SK-N-SH (cell line): ENCODE results near the gene CCDC18.

Experiments
- CHD2 ChIP-seq: fragments of 150-350 bp; IDR thresholded peaks from 2 replicates; pipeline ENCODE4 v1.6.1; 2018; ENCODE audit warnings: low read length; ENCODE audit not compliant: partially characterized antibody
- MAX ChIP-seq: IDR thresholded peaks from 2 replicates; pipeline ENCODE4 v1.4.0; 2012; ENCODE audit warnings: low read depth
- NRF1 ChIP-seq: IDR thresholded peaks from 2 replicates; pipeline ENCODE4 v1.6.1; 2012; ENCODE audit warnings: low read depth, mild to moderate bottlenecking, low read length
- POLR2AphosphoS5 ChIP-seq: IDR thresholded peaks from 2 replicates; pipeline ENCODE4 v1.6.1; 2012; ENCODE audit warnings: low read depth, low read length
- RFX5 ChIP-seq: IDR thresholded peaks from 2 replicates; pipeline ENCODE4 v1.6.1; 2012; ENCODE audit warnings: mild to moderate bottlenecking, improper control_type of control experiment, low read length
- TCF12 ChIP-seq: IDR thresholded peaks from 2 replicates; pipeline ENCODE4 v1.4.0; 2012
- YY1 ChIP-seq: IDR thresholded peaks from 2 replicates; pipeline ENCODE4 v1.4.0; 2012; ENCODE audit warnings: low read depth, mild to moderate bottlenecking
- TF ChIP-seq, protein P1 (sequence below): fragments of 200-600 bp; sonication (generic); IDR thresholded peaks from 2 replicates; pipeline ENCODE4 v1.6.1; 2017; ENCODE audit warnings: antibody characterized with exemption, mild to moderate bottlenecking, moderate library complexity

DNA sequence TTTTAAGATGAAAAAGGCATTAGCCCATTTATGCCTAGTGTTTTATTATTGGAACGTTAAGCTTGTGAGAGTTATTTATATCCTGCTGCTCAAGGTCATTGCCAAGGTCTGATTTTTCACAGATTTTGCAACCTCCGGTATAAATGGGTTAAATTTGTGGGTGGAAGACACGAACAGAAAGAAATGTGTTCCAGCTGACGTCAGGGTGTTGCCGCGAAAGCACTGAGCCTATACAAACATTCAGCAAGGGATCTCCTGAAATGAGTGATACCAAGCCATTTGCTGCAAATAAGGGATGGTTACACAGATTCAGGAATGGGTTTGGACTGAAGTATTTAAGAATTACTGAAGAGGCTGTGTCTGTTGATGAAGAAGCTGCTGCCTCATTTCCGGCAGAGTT, 32.5 kb upstream of the CCDC18 start:
- TF ChIP-seq MAX (no peak), RFX5 (no peak), TCF12 (no peak), CHD2 (no peak), NRF1 (no peak), POLR2AphosphoS5 (no peak), YY1 (no peak)
- TF ChIP-seq, protein P1, sequence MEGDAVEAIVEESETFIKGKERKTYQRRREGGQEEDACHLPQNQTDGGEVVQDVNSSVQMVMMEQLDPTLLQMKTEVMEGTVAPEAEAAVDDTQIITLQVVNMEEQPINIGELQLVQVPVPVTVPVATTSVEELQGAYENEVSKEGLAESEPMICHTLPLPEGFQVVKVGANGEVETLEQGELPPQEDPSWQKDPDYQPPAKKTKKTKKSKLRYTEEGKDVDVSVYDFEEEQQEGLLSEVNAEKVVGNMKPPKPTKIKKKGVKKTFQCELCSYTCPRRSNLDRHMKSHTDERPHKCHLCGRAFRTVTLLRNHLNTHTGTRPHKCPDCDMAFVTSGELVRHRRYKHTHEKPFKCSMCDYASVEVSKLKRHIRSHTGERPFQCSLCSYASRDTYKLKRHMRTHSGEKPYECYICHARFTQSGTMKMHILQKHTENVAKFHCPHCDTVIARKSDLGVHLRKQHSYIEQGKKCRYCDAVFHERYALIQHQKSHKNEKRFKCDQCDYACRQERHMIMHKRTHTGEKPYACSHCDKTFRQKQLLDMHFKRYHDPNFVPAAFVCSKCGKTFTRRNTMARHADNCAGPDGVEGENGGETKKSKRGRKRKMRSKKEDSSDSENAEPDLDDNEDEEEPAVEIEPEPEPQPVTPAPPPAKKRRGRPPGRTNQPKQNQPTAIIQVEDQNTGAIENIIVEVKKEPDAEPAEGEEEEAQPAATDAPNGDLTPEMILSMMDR = no peak
